IMR-90 (cell line): ENCODE measurements around the gene IQCE. TPM values are rescaled to one million over a fixed set of nuclear protein-coding genes. Genes with fewer than 3 reads are reported as not detected.
A peak's percentile ranks its signal among the peaks of the same experiment; 100 is the strongest.

Experiments
- ATAC-seq: fragments of 200-7000 bp; cut with Tn5 transposase; 2 replicates; pipeline ENCODE4 v1.9.1; 2020; ENCODE audit warnings: low read depth, mild to moderate bottlenecking, moderate library complexity
- BruUV-seq: library from RNA; stranded (reverse); fragments of 400-500 nt; replicated peaks from 2 replicates; lab custom pipeline; 2021; lab: Mats Ljungman, UMichigan
- CTCF ChIA-PET: fragments of 300-600 bp; formaldehyde crosslinking; extraction: SDS; loops from one replicate; lab custom pipeline; 2021; ENCODE audit warnings: antibody characterized with exemption; lab: Yijun Ruan, JAX
- POLR2A ChIA-PET: fragments of 300-600 bp; sonication (Branson Sonifier 250); formaldehyde crosslinking; loops from one replicate; lab custom pipeline; 2022; ENCODE audit warnings: antibody characterized with exemption; ENCODE audit not compliant: unreplicated experiment; lab: Charles Lee
- DNase-seq: peaks from one replicate; pipeline ENCODE4 v3.0.0; 2013
- H2AFZ ChIP-seq: replicated peaks from 2 replicates; pipeline ENCODE3; 2013; ENCODE audit warnings: low read length, mild to moderate bottlenecking; ENCODE audit not compliant: poor library complexity
- H2AK5ac ChIP-seq: 2 replicates; pipeline ENCODE4 v1.6.1; 2013; ENCODE audit warnings: low read depth, low read length, inconsistent platforms
- H2AK9ac ChIP-seq: replicated peaks from 2 replicates; pipeline ENCODE3; 2013; ENCODE audit warnings: mild to moderate bottlenecking, low read depth, low read length, moderate library complexity; ENCODE audit not compliant: poor library complexity
- H2BK120ac ChIP-seq: 2 replicates; pipeline ENCODE4 v1.6.1; 2013; ENCODE audit warnings: low read depth, low read length, inconsistent platforms
- H2BK15ac ChIP-seq: 3 replicates; pipeline ENCODE4 v1.6.1; 2013; ENCODE audit warnings: low read depth, low read length, inconsistent platforms
- H2BK20ac ChIP-seq: 2 replicates; pipeline ENCODE4 v1.6.1; 2013; ENCODE audit warnings: low read depth, mild to moderate bottlenecking, inconsistent platforms, low read length, moderate library complexity
- H2BK5ac ChIP-seq: 2 replicates; pipeline ENCODE4 v1.6.1; 2013; ENCODE audit warnings: mild to moderate bottlenecking, low read depth, low read length, inconsistent platforms; ENCODE audit not compliant: poor library complexity, severe bottlenecking
- H3K14ac ChIP-seq: replicated peaks from 2 replicates; pipeline ENCODE4 v1.6.1; 2013; ENCODE audit warnings: low read depth, low read length, inconsistent platforms
- H3K18ac ChIP-seq: 2 replicates; pipeline ENCODE4 v1.6.1; 2013; ENCODE audit warnings: low read depth, low read length, control low read depth
- H3K23ac ChIP-seq: 2 replicates; pipeline ENCODE4 v1.6.1; 2013; ENCODE audit warnings: low read depth, low read length, inconsistent platforms
- H3K27ac ChIP-seq: 2 replicates; pipeline ENCODE4 v1.5.1; 2013; ENCODE audit warnings: mild to moderate bottlenecking, control low read depth, low read length; ENCODE audit not compliant: insufficient read depth
- H3K27me3 ChIP-seq: 2 replicates; pipeline ENCODE4 v1.6.1; 2013; ENCODE audit warnings: low read length; ENCODE audit not compliant: control insufficient read depth, insufficient read depth
- H3K36me3 ChIP-seq: 2 replicates; pipeline ENCODE4 v1.6.1; 2013; ENCODE audit warnings: low read length, mixed read lengths; ENCODE audit not compliant: control insufficient read depth, insufficient read depth
- H3K4ac ChIP-seq: 2 replicates; pipeline ENCODE4 v1.6.1; 2013; ENCODE audit warnings: low read depth, low read length, inconsistent platforms
- H3K4me1 ChIP-seq: 2 replicates; pipeline ENCODE4 v1.6.1; 2013; ENCODE audit warnings: low read length, mixed read lengths; ENCODE audit not compliant: control insufficient read depth, insufficient read depth
- H3K4me2 ChIP-seq: 2 replicates; pipeline ENCODE4 v1.6.1; 2013; ENCODE audit warnings: low read depth, mild to moderate bottlenecking, control low read depth, low read length, moderate library complexity
- H3K4me3 ChIP-seq: 2 replicates; pipeline ENCODE4 v1.5.1; 2013; ENCODE audit warnings: low read depth, mild to moderate bottlenecking, control low read depth, low read length, moderate library complexity; ENCODE audit not compliant: insufficient read depth
- H3K56ac ChIP-seq: 2 replicates; pipeline ENCODE4 v1.6.1; 2013; ENCODE audit warnings: low read length, inconsistent platforms; ENCODE audit not compliant: insufficient read depth; ENCODE audit errors: extremely low read depth
- H3K79me1 ChIP-seq, 2 experiments: 2 replicates each; pipeline ENCODE4 v1.6.1; 2013; ENCODE audit warnings: low read length in 2 of 2, inconsistent platforms in 1 of 2, low read depth in 1 of 2
- H3K9ac ChIP-seq: 2 replicates; pipeline ENCODE4 v1.6.1; 2013; ENCODE audit warnings: low read depth, low read length, control low read depth
- H3K9me1 ChIP-seq: 2 replicates; pipeline ENCODE4 v1.6.1; 2013; ENCODE audit warnings: low read length, inconsistent platforms; ENCODE audit not compliant: insufficient read depth
- H3K9me3 ChIP-seq: 2 replicates; pipeline ENCODE4 v1.6.1; 2013; ENCODE audit warnings: low read length; ENCODE audit not compliant: control insufficient read depth, insufficient read depth
- H4K20me1 ChIP-seq: 2 replicates; pipeline ENCODE4 v1.6.1; 2013; ENCODE audit warnings: low read length, inconsistent platforms; ENCODE audit not compliant: insufficient read depth
- H4K5ac ChIP-seq: 2 replicates; pipeline ENCODE4 v1.6.1; 2013; ENCODE audit warnings: mild to moderate bottlenecking, low read depth, low read length, control low read depth
- H4K8ac ChIP-seq, 2 experiments: 2 replicates each; pipeline ENCODE4 v1.6.1; 2013; ENCODE audit warnings: low read depth in 2 of 2, low read length in 2 of 2, control low read depth in 1 of 2, inconsistent platforms in 1 of 2
- H4K91ac ChIP-seq: 2 replicates; pipeline ENCODE4 v1.6.1; 2013; ENCODE audit warnings: low read depth, low read length, inconsistent platforms; ENCODE audit not compliant: insufficient read depth
- BHLHE40 ChIP-seq: fragments of 150-350 bp; IDR thresholded peaks from 2 replicates; pipeline ENCODE4 v1.6.1; 2016; ENCODE audit warnings: mild to moderate bottlenecking, low read depth, low read length
- CEBPB ChIP-seq: IDR thresholded peaks from 2 replicates; pipeline ENCODE4 v1.6.1; 2012; ENCODE audit warnings: low read depth, low read length, improper control_type of control experiment
- MAFK ChIP-seq: IDR thresholded peaks from 2 replicates; pipeline ENCODE4 v1.6.1; 2012; ENCODE audit warnings: low read depth, low read length, improper control_type of control experiment
- MAZ ChIP-seq: IDR thresholded peaks from 2 replicates; pipeline ENCODE4 v1.6.1; 2012; ENCODE audit warnings: low read depth, mild to moderate bottlenecking, low read length, improper control_type of control experiment, moderate library complexity, borderline replicate concordance
- MXI1 ChIP-seq: IDR thresholded peaks from 2 replicates; pipeline ENCODE4 v1.6.1; 2012; ENCODE audit warnings: low read depth, mild to moderate bottlenecking, low read length, moderate library complexity, borderline replicate concordance
- NFE2L2 ChIP-seq: fragments of 150-350 bp; IDR thresholded peaks from 2 replicates; pipeline ENCODE4 v1.6.1; 2016; ENCODE audit warnings: low read depth, mild to moderate bottlenecking, low read length
- POLR2A ChIP-seq: IDR thresholded peaks from 2 replicates; pipeline ENCODE4 v1.6.1; 2012; ENCODE audit warnings: mild to moderate bottlenecking, low read depth, low read length
- RCOR1 ChIP-seq: IDR thresholded peaks from 2 replicates; pipeline ENCODE4 v1.6.1; 2012; ENCODE audit warnings: mild to moderate bottlenecking, low read length, improper control_type of control experiment; ENCODE audit not compliant: insufficient replicate concordance
- SMC3 ChIP-seq: fragments of 150-350 bp; IDR thresholded peaks from 2 replicates; pipeline ENCODE4 v1.6.1; 2016; ENCODE audit warnings: low read depth, mild to moderate bottlenecking, antibody characterized with exemption, low read length, moderate library complexity
- WGBS, 2 experiments: methylation state at CpG; one replicate each; pipeline versions ENCODE4 v1.1.5 to v1.1.7; 2013; ENCODE audit warnings: missing lambda C conversion rate in 2 of 2; ENCODE audit not compliant: insufficient read length in 1 of 2; ENCODE audit errors: extremely low coverage in 2 of 2; 5-methylcytosine and 5-hydroxymethylcytosine counted together
- dilution Hi-C: fragments of 300-500 bp; cut with HindIII; formaldehyde crosslinking; loops from one replicate; pipeline ENCODE4 v1.14.3; 2018; ENCODE audit warnings: low sequenced_read_pairs; ENCODE audit not compliant: unreplicated experiment
- in situ Hi-C: fragments of 300-500 bp; cut with MboI; formaldehyde crosslinking; loops from 3 replicates; pipeline ENCODE4 v1.14.3; 2019; ENCODE audit warnings: low sequenced_read_pairs, inconsistent platforms, mixed read lengths
- intact Hi-C: fragments of 100-400 bp; cut with micrococcal nuclease; formaldehyde crosslinking; loops from 2 replicates; pipeline ENCODE4 v1.10.0; 2022
- polyA plus RNA-seq, 3 experiments: library from polyadenylated mRNA; depleted of rRNA; stranded (reverse); fragments of >200 nt; gene quantifications; 2 replicates each; pipeline ENCODE4 v1.2.3, GENCODE V29; 2012; ENCODE audit warnings: low replicate concordance in 1 of 3
- total RNA-seq: library from RNA; depleted of rRNA; stranded (reverse); fragments of >200 nt; gene quantifications from 2 replicates; pipeline ENCODE4 v1.2.3, GENCODE V29; 2012
- TF ChIP-seq, protein P1 (sequence below): fragments of 150-350 bp; IDR thresholded peaks from 2 replicates; pipeline ENCODE4 v1.6.1; 2017; ENCODE audit warnings: mild to moderate bottlenecking, antibody characterized with exemption, low read length, low read depth
- TF ChIP-seq, protein P2 (sequence below): fragments of 150-350 bp; IDR thresholded peaks from 2 replicates; pipeline ENCODE4 v1.6.1; 2016; ENCODE audit warnings: low read depth, mild to moderate bottlenecking, low read length, moderate library complexity, borderline replicate concordance
- TF ChIP-seq, protein P3 (sequence below): conservative IDR thresholded peaks from 2 replicates; pipeline ENCODE4 v1.5.1; 2012; ENCODE audit warnings: mild to moderate bottlenecking, low read depth, low read length, improper control_type of control experiment

The IQCE gene
- total and polyA plus RNA-seq, 2 of the 4 experiments (the other 2 are of a cell fraction): 5.0 to 6.3 TPM

DNA sequence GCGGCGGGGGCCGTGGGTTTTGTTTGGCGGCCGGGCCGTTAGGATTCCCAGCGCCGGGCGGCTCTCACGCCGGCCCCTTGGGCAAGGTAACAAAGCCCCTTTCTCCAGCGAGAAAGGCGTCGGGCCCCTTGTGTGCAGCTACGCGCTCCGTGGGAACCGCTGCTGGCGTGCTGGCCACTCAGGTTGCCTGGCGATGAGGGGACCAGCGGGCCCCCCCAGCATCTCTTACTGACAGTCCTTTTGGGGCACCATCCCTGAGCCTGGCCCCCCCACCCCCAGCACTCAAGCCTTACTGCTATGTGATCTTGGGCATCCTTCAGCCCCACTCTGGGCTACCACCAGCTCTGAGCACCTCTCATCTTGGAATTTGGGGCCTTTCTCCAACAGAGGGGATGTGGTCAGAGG lies 37.4 kb upstream of the IQCE start:
- Histone ChIP-seq H2BK5ac (no peak overlapping the region), H3K27me3 (no peaks in the 10 kb centered on the region), H4K91ac (no peak overlapping the region), H3K56ac (no peak overlapping the region), H3K4me2 (no peak overlapping the region), H3K9me1 (peaks cover 15% of the 10 kb centered on the region), H2BK120ac (no peak overlapping the region), H2AK5ac (0 out of 2 replicates have a peak overlapping the region, but pooled peaks have one; percentile 16), H3K4me1 (peaks cover 32% of the 10 kb centered on the region), H2BK15ac (no peak overlapping the region), H3K18ac (no peak overlapping the region), H3K36me3 (no peaks in the 10 kb centered on the region), H3K14ac (no peak overlapping the region), H3K27ac (no peak overlapping the region), H3K4ac (no peak overlapping the region), H4K20me1 (0 out of 2 replicates have a peak, but pooled peaks cover 9% of the 10 kb centered on the region), H2AFZ (no peak overlapping the region), H4K8ac (no peak overlapping the region), H3K23ac (no peak overlapping the region; the same call in 1 of the 2 replicates), H4K5ac (no peak overlapping the region), H2AK9ac (no peak overlapping the region), H3K79me1 (peaks cover 0 to 8% of the 10 kb centered on the region in 2 experiments; a peak in 2 of 4 replicates), H3K9me3 (no peaks in the 10 kb centered on the region), H2BK20ac (no peak overlapping the region), H3K4me3 (no peak overlapping the region), H3K9ac (no peak overlapping the region)
- in situ Hi-C loops: no loop called here
- TF ChIP-seq MXI1 (no peak), RCOR1 (no peak), MAFK (no peak), POLR2A (no peak), BHLHE40 (no peak), MAZ (no peak), CEBPB (no peak), SMC3 (no peak), NFE2L2 (no peak)
- TF ChIP-seq, protein P1, sequence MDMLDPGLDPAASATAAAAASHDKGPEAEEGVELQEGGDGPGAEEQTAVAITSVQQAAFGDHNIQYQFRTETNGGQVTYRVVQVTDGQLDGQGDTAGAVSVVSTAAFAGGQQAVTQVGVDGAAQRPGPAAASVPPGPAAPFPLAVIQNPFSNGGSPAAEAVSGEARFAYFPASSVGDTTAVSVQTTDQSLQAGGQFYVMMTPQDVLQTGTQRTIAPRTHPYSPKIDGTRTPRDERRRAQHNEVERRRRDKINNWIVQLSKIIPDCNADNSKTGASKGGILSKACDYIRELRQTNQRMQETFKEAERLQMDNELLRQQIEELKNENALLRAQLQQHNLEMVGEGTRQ: no peak
- TF ChIP-seq, protein P2, sequence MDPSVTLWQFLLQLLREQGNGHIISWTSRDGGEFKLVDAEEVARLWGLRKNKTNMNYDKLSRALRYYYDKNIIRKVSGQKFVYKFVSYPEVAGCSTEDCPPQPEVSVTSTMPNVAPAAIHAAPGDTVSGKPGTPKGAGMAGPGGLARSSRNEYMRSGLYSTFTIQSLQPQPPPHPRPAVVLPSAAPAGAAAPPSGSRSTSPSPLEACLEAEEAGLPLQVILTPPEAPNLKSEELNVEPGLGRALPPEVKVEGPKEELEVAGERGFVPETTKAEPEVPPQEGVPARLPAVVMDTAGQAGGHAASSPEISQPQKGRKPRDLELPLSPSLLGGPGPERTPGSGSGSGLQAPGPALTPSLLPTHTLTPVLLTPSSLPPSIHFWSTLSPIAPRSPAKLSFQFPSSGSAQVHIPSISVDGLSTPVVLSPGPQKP: no peak
- TF ChIP-seq, protein P3, sequence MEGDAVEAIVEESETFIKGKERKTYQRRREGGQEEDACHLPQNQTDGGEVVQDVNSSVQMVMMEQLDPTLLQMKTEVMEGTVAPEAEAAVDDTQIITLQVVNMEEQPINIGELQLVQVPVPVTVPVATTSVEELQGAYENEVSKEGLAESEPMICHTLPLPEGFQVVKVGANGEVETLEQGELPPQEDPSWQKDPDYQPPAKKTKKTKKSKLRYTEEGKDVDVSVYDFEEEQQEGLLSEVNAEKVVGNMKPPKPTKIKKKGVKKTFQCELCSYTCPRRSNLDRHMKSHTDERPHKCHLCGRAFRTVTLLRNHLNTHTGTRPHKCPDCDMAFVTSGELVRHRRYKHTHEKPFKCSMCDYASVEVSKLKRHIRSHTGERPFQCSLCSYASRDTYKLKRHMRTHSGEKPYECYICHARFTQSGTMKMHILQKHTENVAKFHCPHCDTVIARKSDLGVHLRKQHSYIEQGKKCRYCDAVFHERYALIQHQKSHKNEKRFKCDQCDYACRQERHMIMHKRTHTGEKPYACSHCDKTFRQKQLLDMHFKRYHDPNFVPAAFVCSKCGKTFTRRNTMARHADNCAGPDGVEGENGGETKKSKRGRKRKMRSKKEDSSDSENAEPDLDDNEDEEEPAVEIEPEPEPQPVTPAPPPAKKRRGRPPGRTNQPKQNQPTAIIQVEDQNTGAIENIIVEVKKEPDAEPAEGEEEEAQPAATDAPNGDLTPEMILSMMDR: no peak
- DNase-seq: no peak
- dilution Hi-C loops: no loop called here
- POLR2A ChIA-PET: no interaction called here
- no peak for ATAC-seq
- BruUV-seq: no TSS peak
- intact Hi-C loops: no loop called here
- WGBS, 2 experiments: 57% methylated on average over 17 of the region's 21 CpGs; no CpG with 5 or more reads in 1 of the 2 experiments
- CTCF ChIA-PET: no interaction called here
